Measurements from ENCODE around the gene MACROH2A1. TPM values are rescaled to one million over a fixed set of nuclear protein-coding genes. Genes with fewer than 3 reads are reported as not detected.

Gene MACROH2A1
- total RNA-seq, 1 donor from 2014 or later, result 82.1 TPM

DNA sequence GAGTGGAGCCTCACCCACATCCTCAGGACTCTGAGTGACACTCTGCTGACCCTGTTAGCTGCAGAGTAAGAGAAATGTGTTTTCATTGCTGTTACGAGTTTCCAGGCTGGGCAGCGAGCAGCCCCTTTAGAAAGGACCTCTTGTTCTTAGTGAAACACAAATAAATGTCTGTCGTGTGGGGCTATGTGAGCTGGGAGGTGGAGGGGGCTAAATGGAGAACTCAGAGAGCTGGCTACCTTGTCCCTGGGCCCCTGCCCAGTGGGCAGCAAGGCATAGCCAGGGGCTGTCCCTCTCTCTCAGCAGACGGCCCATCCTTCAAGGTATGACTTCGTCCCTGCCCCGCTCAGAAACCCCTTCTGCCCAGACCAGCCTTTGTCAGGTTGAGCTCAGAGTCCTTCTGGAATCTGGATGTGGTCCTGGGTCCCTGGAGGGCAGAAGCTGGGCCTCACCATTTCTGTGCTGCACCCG is 38.0 kb upstream of the MACROH2A1 start:
- DNase-seq (ENCODE audit: low spot score), result no peak

DNA sequence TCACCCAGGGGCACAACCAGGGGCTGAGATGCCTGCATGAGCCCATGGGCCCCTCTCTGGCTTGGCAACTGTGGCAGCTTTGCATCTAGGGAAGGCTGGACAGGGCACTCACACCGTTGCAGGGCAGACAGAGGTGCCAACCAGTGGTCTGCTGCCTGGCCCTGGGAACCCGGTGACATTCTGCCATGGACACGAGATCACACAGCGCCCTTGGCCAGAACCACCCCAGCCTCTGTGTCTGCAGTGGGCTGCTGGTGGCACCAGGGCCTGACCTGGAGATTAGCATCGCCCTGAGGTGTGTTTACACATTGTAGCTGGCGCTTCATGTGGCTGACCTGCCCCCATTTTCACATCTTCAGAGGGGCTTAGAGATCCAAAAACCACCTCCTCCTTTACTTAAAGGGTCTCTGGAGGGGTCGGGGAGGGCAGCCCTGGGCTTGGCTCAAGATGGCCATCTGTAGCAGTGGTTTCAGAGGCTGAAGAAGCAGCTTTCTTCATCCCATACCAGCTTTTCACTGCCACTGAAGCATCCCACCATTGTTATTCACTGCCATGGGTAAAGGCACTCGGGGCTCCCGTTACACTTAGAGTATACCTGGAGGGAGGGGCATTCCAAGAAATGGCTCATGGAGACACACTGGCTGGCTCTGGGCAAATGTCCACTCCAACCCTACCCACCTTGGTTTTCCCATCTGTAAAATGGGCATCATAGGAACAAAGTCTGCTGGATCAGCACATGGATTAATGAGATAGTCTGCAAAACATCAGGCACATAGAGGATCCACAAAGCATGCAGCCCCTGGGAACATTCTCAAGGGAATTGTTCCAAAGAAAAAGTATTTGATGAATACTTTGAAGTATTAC is 36.7 kb upstream of the MACROH2A1 start:
- DNase-seq (ENCODE audit: low spot score), result no peak

DNA sequence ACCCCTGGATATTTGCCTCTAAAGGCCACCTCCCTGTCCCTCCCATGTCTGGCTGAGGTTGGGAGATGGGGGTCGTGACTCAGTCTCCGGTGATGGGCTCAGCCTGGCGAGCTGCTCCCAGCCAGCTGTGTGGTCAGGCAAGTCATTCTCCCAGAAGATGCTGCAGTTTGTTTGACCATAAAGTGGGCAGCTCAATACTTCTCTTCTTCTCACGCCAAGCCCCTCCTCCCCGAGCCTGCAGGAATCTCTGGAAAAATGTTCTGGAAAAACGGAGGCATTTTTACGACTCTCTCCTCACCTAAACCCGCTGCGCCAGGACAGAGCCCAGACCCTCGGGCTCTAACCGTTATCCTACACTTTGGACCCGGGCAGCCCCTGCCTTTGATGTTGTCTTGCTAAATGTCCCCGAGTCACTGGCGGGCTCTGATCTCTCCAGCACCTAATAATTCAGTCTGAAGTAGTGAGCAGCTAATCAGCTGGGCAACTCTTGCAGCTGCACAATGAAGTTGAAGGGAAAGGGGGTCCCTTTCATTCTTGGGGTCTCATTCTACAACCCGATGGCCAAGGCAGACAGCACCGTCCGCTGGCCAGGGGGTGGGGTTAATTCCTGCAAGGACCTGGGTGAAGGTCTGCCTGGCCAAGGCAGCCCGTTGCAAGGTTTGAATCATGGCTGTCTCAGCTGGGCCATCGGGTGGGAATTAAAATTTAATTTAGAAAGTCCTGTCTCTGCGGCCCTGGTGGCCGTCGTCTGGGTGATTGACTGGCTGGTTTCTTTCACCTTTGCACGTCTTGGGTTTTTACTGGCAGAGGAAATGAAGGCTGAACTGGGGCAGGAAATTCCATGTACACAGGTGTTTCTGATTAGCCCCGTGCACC is 35.8 kb upstream of the MACROH2A1 start:
- peak; percentile 90 for DNase-seq (ENCODE audit: low spot score)

DNA sequence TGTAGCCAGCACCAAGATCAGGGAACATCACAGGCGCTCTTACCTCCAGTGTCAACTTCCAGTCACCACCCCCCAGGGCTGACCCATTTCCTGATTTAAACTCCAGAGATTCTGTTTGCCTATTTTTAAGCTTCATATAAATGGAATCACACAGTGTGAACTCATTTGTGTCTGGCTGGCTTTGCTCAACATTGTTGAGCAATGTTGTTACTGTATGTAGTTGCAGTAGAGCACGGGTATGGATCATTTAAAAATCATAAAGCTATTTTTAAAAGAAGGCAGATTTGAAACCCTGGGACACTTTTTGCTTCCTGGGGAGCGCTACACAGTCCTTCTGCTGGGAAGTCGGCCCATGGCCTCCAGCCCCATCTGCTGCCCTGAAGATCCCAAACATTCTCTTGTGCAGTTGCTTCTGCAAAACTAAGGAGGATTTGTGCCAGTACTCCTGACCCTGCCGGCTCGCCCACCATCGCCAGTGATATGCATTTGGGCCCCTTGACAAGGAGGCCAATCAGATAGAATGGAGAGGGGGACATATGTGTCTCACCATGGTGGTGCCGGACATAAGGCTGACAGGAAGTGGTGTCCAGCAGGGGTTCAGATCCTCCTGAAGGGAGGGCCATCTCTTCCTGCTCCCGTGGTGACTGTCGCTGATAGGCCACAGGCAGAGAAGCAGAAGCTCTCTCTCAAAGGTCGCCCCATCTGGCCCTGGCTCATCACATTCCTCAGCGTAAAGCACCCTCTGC is 34.8 kb upstream of the MACROH2A1 start:
- peak; percentile 82 for DNase-seq (ENCODE audit: low spot score)

DNA sequence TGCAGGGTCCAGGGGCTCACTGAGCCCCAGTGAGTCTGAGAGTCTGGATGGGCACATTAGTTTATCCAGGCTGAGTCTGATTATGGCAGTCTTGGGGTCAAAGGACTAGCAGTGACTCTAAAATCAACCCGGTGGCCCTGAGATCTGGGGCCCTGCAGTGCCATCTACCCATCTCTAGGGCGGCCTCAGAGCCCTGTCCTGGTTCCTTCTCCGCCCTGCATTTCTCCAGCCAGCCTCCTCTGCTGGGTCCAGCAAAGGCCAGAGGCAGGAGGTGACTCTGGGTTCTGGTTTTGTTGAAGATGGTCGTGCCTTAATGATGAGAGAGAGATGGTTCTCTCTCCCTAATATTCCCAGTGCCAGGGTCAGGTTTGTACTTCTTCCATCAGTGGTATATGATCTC is 33.1 kb upstream of the MACROH2A1 start:
- DNase-seq (ENCODE audit: low spot score), result no peak

DNA sequence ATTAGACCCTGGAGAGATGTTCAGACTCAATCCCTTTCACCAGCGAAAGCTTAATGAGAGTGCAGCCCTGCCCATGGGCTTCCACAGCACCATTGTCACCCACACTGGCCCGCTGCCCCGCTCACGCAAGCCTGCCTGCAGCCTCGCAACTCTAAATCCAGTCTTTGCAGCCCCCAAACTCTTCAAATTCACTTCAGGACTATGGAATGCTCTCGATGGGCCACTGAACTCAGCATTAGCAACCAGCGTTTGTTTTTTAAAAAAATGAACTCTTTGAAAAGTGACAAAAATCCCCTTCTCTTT is 31.1 kb upstream of the MACROH2A1 start:
- DNase-seq (ENCODE audit: low spot score), result no peak

DNA sequence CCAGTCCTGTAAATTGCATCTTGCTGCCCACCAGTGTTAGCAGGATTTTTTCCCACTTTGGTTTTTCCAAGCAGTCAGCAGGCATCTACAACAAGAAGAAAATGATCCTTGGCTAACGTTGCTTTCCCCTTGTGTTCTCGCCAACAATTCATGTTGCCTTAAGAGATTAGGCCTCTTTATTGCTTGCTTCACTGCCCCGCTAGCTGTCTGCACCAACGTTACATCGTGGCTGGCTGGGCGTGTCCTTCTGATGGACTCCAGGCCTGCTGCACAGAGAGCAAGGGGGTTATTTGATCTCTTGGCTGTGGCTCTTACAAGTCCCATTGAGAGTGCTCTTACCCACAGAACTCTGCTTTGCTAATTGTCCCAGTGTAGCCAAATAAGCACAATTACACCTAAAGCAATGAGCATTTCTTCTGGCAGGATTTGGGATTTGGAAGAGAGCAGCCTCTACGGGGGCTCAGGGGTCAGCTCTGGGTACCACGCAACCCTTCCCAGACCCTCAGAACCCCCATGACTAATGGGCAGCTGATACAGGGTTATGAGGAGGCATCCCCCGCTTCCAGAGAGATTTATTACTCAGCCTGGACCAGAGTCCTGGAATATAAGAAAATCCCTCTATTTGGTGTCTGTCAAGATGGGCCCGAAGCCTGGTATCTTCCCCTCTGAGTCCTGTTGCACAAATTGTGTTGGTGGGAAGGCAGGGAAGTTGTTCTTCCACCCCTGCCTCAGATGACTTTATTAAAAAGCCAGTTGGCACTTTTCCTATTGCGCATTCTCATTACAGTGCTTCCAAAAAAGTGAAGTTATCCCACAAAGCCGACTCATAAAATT is 30.5 kb upstream of the MACROH2A1 start:
- peak; percentile 99 for DNase-seq (ENCODE audit: low spot score)

DNA sequence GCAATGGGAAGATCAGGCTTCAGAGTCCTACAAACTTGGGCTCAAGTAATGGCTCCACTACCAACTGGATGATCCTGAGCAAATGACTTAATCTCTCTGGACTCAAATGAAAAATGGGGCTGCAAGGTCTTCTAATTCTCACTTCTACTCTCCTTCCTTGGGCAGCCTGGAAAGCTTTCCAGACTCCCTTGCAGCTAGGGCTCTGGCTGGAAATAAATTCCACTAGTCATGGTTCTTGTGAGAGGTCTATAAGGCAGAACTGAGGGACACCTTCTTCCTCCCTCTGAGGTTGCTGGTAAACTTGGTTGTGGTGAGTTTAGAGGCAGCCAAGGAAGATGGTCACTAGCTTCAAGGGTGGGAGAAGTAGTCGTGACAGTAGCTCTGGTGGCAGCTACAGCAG is 29.6 kb upstream of the MACROH2A1 start:
- DNase-seq (ENCODE audit: low spot score), result no peak

DNA sequence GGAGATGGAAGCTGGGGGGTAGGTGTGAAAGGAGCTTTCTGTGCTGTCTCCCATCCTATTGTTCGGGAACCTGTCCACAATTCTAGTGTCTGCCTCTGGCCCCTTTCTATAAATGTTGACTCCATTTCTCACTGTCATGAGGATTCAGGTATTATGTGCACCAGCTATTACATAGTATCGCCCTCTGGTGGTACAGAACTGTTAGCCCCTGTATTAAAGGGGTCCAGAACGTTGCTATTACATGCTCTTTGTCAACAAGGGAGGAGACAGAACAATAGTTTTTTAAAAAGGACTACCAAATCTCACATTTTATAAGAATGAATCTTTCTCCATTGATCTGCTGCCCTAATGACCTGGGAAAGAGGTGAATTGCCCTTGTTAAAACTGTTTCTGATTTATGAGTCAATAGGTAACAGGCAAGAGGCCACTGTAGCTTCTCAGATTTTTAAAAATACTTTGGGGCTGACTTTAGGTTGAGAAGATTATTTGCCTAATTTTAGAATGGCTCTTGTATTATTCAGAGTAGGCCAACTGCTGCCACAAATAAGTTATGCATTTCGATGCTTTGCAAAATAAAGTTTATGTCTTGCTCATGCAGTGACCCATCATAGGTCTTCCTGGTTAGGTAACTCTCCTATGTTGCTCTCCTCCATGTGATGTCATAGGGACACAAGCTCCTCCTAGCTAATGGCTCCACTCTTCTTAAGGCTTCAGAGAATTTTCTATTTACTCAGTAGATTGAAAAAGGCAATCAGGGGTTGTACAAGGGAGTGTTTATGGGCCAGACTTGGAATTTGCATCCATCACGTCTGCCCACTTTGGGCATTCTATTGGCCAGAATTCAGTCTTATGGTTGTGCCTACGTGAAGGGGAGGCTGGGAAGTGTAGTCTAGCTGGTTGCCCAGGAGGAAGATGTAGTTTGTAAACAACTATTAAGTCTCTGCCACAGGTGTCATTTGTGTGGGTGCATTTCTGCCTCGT is 27.4 kb upstream of the MACROH2A1 start:
- no peak for DNase-seq (ENCODE audit: low spot score)

DNA sequence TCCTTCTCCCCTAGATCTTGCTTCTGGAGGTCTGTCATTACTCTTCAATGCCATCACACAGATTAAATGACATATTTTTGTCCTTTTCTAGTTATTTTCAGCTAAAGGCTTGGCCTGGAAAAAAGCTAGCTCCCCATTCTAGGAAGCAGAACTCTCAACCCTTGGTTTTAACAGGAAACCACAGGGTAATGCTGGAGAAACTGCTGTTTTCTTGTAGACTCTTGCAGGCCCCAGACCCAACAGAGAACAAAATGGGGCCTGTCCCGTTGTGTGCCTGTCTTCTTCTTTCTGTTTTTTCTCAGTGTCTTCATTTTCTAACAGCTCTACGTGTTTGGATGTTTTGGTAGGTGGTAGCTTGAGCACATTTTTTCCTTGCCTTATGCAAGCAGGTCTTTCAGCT is 26.6 kb upstream of the MACROH2A1 start:
- no peak for DNase-seq (ENCODE audit: low spot score)

DNA sequence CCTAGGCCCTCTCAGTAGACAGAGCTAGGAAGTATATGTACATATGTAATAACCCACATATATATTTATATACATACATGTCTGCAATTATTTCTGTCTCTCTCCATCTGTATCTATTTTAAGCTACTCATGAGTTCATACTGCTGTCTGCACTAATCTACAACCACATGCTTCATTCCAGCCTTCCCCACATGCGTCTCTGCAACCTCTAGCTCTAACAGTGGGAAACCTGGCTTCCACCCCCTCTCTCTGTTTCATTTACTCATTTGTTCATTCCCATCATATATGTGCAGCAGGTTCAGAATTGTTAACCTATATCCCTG is 24.8 kb upstream of the MACROH2A1 start:
- DNase-seq (ENCODE audit: low spot score), result peak; percentile 63

DNA sequence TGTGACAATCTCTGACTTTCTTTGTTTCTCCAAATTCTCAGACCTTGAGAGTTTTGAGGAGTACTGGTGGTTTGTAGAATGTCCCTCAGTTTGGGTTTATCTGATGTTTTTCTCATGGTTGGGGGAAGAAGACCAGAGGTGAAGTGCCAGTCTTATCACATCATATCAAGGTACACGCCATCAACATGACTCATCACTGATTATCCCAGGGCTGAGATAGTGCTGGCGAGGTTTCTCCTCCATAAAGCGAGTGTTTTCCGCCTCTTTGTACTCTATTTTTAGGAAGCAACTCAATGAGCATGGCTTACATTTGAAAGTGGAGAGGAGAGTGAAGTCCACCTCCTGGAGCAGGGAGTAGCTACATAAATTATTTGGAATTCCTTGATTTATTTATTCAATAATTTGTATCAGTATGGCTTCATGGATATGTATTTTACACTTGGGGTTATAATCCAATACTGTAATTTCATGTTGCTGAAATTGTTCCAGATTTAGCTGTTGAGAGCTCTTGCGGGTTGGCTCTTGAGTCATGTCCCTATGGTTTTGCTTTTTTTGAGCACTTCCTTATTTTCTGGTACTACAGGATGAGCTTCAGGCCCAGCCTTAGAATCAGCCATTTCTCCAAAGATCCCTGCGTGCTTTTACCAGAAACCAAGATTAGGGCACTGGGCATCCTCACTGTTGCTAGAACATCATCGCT is 24.3 kb upstream of the MACROH2A1 start:
- no peak for DNase-seq (ENCODE audit: low spot score)

DNA sequence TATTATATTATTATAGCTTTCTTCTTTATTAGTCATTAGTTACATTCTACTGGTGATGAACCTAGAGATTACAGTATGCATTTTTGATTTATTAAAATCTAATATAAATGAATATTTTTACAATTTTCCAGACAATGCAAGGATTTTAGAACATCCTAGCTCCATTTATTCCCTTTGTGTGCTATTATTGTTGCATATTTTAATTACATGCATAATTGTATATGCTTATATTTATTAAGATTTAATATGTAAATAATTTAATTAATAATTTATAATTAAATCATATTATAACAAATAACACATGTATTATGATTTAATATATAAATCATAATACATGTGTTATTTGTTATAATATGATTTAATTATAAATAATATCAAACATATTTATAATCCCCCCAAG is 23.4 kb upstream of the MACROH2A1 start:
- DNase-seq (ENCODE audit: low spot score), result no peak

DNA sequence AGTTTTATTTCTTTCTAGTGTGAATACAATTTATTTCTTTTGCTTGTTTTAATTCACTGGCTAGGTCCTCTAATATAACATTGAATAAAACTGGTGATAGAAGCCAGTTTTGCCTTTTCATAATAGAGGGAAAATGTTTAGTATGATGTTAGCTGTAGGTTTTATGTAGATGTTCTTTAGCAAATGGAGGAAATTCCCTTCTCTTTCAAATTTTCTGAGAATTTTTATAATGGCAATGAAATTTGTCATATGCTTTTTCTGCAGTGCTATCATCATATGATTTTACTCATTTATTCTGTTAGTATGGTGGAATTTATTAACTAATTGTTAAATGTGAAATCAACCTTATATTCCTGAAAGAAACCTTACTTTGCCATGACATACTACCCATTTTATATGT is 18.1 kb upstream of the MACROH2A1 start:
- DNase-seq (ENCODE audit: low spot score), result no peak

DNA sequence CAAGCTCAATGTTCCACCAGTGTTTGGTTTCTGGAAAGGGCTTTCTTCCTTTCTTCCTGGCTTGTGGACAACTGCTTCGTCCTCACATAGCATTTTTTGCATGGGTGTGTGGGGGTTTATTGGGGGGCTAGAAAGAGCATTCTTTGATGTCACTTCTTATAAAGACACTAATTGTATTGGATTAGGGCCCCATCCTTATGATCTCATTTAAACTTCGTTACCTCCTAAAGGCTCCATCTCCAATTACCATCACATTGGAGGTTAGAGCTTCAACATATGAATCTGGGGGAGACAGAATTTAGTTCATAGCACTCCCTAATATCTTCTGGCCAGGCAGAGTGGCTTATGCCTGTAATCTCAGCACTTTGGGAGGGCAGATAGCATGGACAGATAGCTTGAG is 6.1 kb upstream of the MACROH2A1 start:
- no peak for DNase-seq (ENCODE audit: low spot score)

DNA sequence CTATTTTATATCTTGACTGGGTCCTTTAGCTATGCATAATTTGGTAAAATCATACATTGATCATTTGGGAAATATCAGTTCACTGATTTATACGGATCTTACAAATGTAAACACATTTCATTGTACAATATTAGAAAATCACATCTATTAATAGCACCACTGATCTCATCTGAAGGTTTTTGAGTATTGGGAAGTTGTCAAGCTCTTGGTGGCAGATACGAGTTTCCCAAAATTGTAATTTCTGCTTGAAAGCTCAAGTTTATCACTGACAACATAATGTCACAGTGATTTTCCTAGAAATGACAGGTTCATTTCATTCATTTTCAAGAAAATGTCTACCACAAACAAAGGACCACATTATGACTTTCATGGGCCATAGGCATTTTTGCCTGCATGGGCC is 3.0 kb upstream of the MACROH2A1 start:
- DNase-seq (ENCODE audit: low spot score), result no peak

DNA sequence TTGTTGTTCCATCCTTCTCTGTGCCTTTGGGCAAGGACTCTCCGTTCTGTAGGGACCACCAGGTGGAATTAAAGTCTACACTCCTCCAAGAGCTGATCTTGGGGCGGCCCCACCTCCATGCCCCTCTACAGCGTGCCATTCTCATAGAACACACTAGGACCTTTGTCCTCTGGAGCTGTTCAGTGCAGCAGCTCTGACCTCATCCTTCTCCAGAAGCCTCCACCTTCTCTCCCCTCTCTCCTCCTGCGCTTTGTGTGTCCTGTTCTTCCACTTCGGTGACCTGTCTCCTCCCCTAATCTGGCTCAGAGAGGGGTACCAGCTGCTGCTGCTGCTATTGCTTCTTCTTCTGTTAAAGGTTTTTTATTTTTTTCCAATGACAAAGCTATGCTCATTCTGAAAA is 1.8 kb upstream of the MACROH2A1 start:
- no peak for DNase-seq (ENCODE audit: low spot score)

DNA sequence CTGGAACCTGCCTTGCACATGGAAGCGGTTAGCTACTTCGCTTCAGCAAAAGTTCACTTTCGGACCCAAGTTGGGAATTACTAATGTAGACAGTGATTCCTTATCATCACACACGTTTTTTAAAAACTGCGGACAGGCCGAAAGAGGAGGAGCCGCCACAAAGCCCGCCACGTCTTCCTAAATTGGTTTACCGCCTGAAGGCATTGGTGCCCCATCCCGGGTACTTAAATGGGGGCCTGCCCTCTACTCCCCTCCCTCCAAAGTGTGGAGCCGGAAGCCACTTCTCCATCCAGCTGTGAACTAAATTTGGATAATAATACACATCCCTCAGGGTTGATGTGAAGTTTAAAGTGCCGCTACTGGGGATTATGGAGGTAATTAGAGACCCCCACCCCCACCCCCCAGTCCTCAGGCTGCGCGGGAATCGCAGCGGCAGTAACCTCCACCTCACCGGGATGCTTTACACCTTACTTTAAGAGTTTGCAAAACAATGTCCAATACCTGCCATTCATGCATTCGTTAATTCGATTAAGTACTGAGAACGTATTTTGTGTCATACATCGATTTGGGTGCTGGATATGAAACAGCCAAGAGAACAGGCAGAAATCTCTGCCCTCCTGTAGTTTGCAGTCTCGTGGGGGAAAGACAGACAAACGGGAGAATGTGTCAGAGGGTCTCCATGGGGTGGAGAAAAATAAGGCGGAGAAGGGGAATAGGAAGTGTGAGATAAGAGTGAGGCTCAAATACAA is 937 bp upstream of the MACROH2A1 start:
- no peak for DNase-seq (ENCODE audit: low spot score)
